DMS53 treated with DMSO at 0.1 percent for 48 hours (cell line): ENCODE measurements around the gene RBM19.
"Not testable (repeated sequence)": the region's sequence is repeated elsewhere in the genome, so short reads cannot be mapped to it uniquely, and the experiment has no call there.

ENCODE experiments used
- DNase-seq: peaks from one replicate; lab custom pipeline; 2025; ENCODE audit not compliant: unreplicated experiment; lab: John Stamatoyannopoulos, UW

RBM19 gene

DNA sequence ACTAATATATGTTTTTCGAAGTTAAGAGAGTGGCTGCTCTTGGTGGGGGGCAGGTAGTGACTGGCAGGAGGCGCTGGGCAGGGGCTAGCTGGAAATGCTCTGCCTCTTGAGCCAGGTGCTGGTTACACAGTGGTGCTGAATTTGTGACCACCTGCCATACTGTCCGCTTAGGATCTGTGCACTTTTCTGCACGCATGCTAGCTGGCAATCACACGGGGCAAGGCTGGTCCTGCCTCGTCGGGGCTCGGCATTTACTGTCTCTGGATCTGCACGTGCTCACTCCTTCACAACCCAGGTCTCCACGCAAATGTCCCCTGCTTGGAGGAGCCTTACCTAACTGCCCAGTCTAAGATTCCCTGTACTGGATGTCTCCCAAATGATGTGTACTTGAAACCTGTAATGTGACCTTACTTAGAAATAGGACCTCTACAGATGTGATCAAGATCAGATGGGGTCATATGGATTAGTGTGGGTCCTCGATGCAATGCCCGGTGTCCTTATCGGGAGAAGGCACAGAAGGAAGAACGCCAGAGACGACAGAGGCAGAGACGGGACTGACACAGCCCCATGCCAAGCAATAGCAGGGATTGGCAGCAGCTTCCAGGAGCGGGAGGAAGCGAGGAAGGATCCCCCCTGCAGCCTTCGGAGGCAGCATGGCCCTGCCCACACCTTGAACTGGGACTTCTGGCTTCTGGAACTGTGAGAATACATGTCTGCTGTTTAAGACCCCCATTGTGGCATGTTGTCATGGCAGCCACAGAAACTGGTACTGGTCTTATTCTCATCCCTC is 59.5 kb downstream of the RBM19 start:
- DNase-seq = no peak

DNA sequence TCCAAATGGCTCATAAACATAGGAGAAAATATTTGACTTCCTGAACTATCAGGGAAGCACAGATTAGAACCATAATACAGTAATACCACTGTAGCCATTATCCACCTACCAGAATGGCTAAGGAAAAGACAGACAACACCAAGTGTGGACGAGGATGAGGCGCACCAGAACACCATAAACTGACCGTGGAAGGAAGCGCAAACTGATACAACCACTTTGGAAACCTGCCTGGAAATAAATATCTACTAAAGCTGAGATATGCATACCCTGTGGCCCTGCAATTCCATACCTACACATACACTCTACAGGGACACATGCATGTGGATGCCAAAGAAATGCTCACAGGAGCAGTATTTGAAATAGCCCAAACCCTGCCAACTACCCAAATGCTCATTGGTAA is 60.3 kb downstream of the RBM19 start:
- DNase-seq = no peak

DNA sequence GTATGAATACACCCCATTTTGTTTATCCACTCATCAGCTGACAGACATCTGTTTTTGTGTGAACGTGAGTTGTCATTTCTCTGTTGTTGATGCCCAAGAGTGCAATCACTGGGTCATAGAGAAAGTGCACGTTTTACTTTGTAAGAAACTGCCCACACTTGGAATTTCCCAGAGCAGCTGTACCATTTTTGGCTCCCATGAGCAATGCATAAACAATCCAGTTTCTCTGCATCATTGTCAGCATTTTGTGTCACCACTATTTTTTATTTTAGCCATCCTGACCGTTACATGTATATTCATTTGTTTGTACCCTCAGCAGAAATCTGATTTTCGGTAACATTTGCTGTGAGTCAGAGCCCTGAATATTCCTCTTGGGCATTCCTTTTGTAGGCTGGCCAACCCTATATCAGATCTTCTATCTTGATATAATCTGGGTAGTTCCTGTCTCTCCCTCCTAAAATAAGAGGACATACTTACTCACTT is 62.7 kb downstream of the RBM19 start:
- no peak for DNase-seq

DNA sequence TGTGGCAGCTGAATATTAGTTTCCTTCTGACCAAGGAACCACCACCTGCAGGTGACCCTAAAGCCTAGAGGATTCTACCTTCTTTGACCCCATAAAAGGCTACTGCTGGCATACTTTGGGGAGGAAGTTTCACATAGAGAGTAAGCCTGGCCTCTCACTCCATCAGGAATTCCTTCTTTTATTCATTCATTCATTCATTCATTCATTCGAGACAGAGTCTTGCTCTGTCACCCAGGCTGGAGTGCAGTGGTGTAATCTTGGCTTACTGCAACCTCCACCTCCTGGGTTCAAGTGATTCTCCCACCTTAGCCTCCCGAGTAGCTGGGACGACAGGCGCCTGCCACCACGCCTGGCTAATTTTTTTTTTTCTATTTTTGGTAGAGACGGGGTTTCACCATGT is 64.8 kb downstream of the RBM19 start:
- DNase-seq = not testable (repeated sequence)

DNA sequence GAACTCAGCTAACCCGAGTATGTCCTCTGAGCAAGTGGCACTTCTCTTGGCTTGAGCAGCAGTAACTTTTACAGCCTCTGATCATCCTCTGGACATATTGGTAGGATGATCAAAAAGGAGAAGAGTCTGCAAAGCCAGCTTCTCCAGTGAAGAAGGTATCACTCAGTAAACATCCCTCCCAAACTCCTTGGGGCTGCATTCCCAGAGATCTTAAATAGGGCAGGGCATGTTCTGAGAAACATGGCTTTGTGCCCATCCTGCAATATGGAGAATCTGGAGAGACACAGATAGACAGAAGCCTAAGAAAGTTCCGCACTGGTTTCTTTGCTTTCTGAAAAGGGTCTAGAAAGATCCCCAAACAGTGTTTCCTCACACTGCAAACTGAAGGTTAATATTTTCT is 65.4 kb downstream of the RBM19 start:
- no peak for DNase-seq

DNA sequence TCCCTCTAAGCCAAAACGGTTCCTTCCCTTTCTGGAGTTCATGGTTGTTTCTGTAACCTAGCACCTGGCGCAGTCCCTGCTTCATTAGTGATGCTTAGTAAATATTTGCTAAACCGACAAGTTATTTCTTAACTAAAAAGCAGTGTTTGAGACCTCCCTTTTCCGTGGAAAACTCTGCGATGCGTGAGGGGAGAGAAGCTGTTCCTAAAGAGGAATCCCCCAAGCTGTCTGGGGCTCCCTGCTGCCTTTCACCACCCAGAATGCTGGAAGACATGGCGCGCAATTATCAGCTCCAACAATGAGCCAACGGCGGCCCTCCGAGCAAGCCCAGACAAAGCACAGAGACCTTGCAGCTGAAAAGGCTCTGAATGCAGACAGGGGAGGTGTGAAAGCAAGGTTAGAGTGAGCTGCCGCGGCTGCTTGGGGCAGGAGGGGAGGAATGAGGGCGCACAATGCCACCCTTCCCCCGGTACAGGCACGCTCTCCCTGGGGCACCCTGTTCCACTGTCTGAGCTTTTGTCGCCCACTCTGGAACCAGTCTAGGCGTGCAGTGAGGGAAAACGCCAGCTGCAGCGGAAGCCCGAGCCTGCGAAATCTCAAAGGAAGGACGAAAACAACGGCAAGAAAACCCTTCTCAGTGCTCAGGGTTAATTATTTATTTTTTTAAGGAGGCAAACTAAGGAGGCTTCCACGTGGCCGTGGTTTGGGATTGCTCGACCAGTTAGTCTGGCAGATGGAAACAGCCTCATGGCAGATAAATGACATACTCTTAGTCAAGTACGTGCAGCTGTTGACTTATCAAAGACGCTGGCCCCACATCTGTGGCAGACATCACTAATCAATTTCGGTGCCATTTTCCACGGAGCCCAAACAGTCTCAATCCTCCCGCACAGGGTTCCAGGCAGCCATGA is 66.3 kb downstream of the RBM19 start:
- DNase-seq = peak; percentile 67

DNA sequence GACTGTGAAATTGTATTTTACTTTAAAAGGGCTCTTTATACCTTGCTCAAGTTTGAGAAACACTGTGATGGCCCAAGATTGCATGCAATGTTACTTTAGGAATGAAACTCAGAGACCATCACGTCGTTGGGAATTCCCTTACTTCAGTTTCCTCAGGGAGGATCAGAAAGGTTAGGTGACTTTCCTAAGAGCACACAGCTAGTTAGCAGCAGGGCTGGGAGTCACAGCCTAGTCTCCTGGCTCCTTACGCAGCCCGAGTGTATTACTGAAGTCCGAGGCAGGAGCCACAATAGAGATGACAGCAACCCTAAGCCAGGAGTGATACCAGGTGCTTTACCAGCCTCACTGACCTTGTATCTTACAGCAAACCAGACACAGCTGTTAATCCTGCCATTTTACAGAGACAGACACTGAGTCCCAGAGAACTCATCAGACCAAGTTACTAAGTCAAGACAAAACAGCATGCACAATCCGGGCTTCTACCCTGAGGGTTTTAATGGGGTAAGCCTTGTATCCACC is 67.0 kb downstream of the RBM19 start:
- DNase-seq = no peak

DNA sequence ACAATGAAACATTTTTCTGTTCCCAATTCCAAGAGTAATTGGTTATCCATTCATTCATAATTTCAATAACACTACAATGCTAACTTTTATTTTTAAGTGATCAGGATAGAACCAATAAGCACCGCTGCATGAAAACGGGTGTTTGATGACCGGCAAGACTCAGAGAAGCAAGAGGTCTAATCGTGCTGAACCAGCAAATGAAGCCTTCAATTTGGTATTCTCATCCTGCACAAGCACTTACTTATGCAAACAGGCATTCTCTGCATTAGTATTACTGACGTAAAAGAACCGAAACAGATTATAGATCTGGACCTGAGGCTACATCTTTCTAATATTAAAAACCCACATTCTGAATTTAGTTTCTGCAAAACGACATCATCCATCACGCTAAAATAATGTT is 67.7 kb downstream of the RBM19 start:
- no peak for DNase-seq

DNA sequence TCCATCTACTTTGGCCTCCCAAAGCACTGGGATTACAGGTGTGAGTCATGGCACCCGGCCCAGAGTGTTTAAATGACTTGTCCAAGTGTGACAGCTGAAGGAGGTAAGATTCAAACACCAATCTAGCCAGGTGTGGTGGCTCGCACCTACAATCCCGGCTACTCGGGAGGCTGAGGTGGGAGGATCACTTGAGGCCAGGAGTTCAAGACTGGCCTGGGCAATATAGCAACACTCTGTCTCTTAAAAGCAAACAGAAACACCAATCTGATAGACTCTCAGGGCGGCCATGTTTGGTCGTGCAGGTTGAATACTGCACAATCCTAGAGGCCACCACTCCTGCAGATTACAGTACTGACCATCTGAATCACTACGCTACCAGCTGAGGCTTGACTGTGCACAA is 68.7 kb downstream of the RBM19 start:
- no peak for DNase-seq

DNA sequence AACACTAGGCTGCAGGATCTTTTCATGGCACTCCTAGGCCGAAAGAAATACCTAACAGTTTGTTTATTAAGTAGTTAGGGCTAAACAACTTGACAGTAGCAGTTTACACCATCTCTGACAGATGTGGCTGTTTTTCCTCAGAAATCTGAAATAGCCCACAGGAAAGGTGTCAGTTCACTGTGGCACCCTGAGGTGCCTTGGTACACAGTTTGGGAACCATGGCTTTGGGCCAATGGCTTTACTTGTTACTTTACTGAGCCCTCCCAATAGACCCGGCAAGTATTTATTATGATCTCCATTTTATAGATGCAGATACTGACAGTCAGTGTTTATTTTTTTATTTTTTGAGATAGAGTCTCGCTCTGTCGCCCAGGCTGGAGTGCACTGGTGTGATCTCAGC is 69.3 kb downstream of the RBM19 start:
- DNase-seq = no peak

DNA sequence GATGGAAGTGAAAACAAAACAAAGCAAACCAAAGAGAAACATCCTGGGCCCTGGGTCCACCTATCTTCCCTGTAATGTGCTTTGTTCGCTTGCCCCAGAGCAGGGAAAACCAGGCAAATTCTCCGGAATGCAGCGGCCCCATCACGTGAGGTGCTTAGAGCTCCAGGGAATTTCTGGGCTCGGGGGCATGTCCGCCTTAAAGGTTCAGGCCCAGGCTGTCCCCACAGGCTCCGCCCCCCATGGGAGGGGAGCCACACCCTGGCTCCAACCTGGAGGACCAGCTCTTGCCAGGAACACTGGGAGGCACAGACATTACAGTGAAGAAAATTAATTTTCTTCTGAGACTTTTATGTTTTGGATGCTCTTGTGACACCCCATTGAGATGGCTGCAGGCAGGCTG is 69.9 kb downstream of the RBM19 start:
- DNase-seq = no peak

DNA sequence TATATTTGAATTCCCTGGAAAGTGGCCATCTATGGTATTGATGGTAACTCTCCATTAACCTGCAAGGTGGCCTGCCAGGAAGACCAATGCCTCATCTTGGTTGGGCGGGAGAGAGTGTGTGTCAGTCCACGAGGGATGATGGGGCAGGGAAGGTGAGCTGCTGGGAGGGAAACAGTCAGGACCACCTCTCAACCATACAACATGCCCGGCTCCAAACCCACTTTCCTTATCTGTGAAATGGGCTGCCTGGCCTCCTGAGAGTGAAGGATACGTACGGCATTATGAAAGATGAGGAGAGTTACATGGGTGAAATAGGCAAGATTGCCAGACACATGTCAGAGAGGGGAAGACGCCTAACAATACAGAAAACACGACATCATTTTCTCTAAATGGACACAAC is 70.9 kb downstream of the RBM19 start:
- DNase-seq = no peak

DNA sequence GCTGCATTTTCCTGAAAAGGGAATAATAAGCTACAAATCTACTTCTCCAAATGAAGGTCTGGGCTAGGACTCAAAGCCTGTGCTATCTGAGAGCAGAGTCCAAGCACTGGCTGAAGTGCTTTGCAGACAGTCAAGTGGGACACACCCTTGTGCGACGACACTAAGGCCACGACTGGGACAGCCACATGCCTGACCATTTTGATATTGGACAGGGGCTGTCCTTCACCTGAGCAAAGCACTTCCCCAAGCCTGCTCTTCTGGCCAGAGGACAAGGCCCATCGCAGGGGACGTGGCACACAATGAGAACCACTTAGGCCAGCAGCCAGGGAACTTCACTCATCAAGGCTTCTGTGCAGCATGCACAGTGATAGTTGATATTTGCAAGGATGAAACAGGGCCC is 71.4 kb downstream of the RBM19 start:
- no peak for DNase-seq

DNA sequence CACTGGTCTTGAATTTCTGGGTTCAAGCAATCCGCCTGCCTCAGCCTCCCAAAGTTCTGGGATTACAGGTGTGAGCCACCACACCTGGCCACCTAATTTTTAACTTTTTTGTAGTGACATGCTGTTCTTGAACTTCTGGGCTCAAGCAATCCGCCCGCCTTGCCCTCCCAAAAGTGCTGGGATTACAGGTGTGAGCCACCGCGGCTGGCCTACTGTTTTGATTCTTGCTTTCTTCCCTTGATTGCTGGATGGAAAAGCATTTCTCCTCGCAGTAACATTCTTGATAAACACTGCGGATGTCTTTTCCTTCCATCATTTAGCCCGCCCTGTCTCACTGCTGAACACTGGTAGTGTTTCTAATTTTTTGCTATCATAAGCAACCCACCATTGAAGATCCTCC is 72.9 kb downstream of the RBM19 start:
- DNase-seq = no peak

DNA sequence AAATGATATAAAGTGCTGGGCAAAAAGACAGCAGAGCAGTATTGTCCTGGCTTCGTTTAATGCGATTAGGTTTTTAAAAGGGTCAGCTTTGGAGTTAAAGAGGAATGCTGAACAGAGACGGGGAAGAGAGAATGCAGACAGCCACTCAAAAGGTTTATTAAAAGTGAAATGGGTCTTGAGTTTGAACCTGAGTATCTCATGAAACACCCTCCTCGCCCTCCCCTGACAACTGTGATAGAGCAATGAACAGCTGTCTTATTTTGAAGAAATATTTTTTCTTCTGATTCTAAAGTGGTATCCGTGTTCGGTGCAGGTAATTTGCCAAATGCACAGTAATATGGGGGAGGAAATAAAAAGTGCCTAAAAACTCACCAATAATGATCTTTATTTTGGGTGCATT is 73.6 kb downstream of the RBM19 start:
- no peak for DNase-seq

DNA sequence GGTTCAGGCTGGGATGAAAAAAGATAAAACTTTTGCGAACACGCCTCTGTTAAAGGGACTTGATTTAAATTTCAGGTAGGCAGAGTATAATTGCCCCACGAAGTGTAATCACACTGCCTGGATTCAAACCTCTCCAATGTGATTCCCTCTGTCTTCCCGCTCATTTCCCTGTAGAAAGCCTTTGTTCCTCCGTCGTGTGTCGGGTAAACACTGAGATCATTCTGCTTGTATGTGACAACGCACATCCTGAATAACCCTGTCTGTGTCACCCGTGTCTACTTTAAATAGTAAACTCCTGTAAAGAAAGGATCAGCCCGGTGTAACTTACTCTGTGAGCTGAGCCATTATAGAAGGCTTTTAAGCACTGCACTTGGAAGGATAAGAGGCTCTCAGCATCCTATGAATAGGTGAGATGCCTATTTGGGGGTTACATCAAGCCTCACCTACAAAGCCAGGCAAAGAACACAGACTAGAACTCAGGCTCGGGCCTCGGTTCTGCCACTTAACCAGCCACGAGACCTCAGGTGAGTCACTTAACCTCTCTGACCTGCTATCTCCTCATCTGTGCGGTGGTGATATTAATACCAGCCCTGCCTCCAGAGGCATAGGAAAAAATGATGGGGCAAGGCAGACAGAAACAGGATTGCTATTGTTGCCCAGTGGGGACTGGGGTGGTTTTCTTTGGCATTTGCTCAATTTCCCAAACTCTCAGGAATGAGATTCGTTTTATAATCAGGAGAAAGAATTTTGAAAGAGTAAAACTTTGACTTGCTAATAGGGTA is 74.2 kb downstream of the RBM19 start:
- no peak for DNase-seq

DNA sequence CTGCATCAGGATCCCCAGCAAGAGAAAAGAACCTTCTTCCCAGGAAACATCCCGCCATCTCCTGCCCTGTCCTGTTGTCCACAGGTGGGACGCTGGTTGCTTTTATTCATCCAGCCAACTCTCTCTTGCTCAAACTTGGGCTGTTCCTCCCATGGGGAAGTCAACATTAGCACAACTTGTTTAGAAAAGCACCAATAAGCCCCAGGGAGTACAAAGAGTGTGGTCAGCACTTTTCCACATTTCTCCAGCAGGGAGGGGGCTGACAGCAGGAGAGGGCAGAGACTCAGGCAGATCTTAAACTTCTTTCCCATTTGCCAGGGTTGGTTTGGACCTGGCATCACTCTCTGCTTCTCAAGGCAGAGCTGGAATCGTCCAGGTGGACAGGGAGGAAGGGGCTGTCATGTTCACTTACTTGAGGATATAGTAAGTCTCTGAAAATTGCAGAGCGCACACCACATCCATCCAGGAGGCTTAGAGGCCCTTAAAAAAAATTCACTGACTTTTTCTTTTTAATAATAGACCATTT is 74.9 kb downstream of the RBM19 start:
- DNase-seq = no peak

DNA sequence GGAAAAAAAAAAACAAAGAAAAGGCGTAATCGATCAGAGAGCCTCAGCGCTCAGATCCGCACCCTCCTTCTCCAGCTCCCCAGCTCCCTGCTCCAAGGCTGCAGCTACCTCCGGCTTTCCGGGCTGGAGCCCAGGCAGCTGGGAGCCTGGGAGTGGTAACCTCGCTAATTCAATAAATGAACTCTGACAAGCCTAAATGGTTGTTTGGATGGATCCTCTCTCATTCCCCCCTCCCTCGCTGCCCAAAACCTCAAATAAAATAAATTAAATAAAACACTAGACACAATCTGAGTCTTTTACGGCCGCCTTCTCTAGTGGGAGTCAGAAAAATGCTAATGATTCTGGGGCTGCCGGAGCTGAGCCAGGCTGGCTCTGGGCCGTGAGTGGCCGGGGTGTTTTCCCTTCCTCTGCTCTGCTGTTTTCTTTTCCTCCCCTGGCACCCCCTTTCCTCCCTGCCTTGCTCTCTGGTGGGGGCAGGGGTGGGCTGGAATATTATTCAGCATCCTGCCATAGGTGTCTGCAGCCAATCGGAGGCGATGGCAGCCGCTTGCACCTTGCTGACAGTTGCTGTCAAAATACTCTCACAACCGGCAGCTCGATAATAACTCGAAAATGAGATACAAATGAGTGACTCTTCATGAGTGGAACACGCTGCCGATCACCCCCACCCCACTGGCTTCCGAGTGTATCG is 76.1 kb downstream of the RBM19 start:
- no peak for DNase-seq

DNA sequence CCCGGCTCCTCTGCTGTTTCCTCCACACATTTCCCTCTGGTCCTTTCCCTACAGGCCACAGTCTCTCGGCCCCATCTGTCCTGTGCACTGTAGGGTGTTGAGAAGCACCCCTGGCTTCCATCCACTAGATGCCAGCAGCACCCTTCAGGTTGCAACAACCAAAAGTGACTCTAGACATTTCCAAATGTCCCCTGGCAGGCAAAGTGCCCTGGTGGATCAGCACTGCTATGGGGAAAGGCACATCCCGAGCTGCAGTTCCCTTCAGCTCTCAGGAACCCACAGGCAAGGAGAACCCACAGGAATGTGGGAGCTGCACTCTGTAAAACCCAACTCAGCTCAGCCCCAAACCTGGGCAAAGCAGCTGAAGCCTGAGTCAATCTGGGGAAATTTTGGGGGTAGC is 77.0 kb downstream of the RBM19 start:
- DNase-seq = no peak

DNA sequence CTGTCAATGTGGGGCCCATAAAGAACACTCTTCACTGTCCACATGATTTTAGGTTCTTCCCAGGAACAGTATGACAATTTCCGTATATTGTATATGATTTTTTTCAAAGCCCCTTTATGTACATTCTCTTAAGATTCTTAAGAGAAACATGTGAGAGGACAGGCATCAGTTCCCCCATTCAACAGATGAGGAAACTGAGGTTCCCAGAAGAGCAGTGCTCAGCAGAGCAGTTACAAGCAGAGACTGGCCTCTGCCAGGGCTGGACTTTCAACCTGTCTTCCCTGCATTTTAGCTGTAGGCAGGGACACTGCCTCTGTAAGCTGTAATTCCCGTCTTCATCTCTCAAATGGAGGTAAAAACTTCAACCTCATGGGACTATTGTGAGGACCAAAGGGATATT is 77.7 kb downstream of the RBM19 start:
- no peak for DNase-seq
